ENCODE results near the gene PICK1.
"Not testable (repeated sequence)": the region's sequence is repeated elsewhere in the genome, so short reads cannot be mapped to it uniquely, and the experiment has no call there.

Gene PICK1

DNA sequence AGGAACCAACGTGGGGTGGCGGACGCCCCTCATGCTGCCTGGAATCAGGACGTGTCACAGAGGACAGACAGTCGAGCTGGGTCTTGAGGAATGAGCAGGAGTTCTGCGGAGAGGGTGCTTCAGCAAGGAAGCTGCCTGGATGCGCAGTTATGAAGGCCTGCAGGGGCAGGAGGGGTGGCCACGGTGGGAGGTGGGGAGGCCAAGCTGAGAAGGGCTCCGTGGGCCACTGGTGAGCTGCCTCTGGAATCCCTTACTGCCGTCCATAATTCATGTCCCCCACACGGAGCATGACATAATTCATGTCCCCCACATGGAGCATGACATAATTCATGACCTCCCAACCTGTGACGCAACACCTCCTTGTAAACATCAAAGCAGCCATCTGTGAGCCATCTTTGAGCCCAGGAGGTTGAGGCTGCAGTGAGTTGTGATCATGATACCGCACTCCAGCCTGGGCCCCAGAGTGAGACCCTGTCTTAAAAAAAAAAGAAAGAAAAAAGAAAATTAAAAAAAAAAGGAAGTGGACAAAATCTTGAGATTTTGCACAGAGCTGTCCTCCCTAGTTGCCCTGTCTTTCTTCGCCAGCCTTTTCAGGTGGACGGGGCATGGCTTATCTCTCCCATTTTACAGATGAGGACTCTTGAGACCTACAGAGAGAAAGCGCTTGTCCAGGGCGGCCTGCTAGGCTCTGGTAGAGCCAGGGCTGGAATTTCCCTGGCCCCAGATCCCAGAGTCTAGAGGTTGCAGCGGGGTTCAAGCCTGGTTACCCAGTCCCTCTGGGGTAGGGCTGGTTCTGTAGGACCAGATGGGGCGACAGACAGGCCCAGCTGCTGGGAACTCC lies 24.3 kb upstream of the PICK1 start:
- DNase-seq (ENCODE audit: low spot score) = no peak
- TF ChIP-seq, protein P1, sequence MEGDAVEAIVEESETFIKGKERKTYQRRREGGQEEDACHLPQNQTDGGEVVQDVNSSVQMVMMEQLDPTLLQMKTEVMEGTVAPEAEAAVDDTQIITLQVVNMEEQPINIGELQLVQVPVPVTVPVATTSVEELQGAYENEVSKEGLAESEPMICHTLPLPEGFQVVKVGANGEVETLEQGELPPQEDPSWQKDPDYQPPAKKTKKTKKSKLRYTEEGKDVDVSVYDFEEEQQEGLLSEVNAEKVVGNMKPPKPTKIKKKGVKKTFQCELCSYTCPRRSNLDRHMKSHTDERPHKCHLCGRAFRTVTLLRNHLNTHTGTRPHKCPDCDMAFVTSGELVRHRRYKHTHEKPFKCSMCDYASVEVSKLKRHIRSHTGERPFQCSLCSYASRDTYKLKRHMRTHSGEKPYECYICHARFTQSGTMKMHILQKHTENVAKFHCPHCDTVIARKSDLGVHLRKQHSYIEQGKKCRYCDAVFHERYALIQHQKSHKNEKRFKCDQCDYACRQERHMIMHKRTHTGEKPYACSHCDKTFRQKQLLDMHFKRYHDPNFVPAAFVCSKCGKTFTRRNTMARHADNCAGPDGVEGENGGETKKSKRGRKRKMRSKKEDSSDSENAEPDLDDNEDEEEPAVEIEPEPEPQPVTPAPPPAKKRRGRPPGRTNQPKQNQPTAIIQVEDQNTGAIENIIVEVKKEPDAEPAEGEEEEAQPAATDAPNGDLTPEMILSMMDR (IDR thresholded peaks at IDR 0.05; ENCODE audit: extremely low read depth, missing control alignments) = no peak

DNA sequence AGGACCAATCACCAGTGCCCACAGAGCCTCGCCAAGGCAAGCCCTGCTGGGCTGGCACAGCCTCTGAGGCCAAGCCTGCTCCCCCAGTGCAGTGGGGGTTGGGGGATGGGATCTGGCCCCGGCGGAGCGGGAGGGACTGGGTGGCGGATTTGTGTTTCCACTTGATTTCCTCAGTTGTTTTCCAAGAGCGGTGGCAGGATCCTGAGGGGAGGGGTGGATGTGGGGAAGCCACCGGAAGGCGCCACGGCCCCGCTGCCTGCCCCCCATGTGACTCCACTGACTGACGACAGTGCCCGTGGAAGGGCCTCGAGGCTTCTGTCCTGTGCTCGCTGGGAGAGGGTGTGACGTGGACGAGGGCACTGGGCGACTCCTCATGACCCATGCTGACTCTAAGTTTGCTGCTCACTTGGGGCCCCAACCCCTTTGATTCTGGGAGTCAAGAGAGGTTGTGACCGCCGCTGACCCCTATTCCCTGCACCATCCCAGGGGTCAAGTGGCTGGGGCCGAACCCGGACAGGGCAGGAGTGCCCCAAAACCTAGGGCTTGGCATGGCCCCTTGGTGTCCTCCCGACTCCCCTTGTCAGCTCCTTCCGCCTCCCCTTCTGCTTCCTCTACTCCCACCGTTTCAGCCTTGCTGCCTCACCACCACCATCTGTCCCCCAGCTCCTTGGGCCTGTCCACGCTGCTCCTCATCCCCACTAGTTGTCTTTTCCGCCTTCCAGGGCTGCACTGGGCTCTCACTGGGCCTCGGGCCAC lies 23.5 kb upstream of the PICK1 start:
- DNase-seq (ENCODE audit: low spot score) = no peak
- TF ChIP-seq, protein P1 (IDR thresholded peaks at IDR 0.05; ENCODE audit: extremely low read depth, missing control alignments) = no peak

DNA sequence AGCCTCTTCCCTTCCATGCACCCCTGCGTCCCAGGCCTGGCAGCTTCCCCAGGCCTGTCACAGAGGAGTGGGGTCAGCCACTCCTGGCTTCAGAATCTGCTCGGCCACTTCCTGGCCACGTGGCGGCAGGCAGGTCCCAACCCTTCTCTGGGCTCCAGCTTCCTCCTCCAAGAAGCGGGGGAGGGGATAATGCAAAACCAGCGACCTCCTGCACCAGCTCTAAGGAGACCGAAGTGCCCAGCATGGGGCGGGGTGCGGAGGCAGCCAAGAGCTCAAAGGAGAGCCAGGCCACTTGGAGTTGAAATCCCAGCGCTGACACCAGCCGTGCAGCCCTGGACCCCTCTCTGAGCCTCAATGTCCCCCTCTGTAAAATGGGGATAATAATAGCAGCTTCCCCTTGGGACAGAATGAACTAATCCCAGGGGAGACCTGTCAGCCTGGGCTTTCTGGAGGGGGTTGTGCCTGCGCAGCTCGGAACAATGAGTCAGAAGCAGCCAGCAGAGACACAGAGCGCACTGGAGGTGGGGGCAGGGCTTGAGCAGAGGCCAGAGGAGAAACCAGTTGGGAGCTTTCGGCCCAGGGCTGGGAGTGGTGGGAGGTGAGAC lies 22.8 kb upstream of the PICK1 start:
- TF ChIP-seq, protein P1 (IDR thresholded peaks at IDR 0.05; ENCODE audit: extremely low read depth, missing control alignments) = no peak
- no peak for DNase-seq (ENCODE audit: low spot score)

DNA sequence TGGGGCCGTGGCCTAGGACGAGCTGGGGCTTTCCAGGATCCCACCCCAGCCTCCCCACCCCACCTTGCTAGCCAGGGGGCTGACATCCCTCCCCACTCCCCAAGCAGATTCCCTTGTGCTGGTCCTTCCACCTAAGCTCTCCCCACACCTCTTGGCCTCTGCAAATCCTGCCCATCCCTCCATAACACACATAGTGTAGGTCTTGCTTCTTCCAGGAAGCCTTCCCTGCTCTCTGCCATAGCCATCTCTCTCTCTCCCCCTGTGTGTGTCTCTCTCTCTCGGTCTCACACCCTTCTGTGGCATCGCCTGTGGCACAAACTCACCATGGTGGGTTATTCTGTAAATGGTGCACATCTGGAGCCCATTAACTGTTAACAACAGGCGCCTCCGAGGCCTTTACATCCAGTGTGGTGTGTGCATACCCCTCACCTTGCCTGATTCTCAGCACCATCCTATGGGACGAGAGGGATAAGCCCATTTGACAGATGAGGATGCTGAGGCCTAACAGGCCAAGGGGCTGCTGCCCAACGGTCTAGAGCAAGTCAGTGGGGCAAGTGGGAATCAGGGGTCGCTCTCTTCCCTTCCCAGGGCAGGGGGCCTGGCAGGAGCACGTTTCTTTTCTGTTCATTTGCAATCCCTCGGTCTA lies 22.2 kb upstream of the PICK1 start:
- no peak for DNase-seq (ENCODE audit: low spot score)
- TF ChIP-seq, protein P1 (IDR thresholded peaks at IDR 0.05; ENCODE audit: extremely low read depth, missing control alignments) = no peak

DNA sequence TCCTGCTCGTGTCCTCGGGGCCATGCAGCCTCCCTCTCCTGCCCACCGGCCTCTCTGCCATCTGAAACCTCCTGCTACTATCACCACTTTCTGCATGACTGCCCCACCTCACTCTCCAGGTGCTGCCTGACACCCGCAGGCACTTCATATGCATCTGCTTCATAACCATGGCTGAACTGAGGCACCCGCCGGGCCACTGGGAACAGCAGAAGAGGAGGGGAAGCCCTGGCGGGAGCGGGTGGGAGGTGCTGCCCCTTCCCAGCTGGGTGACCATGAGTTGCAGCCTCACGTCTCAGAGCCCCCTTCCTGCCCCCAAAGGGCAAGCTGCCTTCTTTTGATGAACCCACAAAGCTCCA lies 21.7 kb upstream of the PICK1 start:
- DNase-seq (ENCODE audit: low spot score) = no peak
- TF ChIP-seq, protein P1 (IDR thresholded peaks at IDR 0.05; ENCODE audit: extremely low read depth, missing control alignments) = no peak

DNA sequence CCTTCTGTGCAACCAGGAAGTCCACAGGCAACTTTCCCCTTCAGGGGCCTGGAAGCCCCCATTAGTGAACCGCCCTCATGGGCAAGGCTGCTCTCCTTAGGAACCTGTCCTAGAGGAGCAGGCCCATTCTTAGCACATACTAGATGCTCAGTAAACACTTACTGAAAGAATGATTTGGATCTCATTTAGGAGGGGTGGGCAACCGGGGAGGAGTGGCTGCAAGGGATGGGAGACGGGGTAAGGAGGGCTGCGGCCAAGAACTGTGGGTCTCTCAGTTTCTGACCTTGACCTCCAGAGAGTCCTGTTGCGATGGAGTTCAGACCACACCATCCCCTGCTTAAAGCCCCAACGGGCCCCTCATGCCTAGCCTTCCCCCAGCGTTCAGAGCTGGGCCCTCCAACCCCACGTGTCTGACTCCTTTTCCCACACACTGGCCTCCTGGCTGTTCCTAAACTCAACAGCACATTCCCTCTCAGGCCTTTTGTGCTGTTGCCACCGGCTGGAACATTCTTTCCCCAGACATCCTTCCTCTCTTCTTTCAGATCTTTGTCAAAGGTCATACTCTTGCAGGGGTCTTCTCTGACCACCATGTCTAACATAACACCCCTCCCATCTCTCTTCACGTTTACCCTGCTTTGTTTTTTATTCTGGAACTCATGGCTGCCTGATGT lies 20.7 kb upstream of the PICK1 start:
- TF ChIP-seq, protein P1 (IDR thresholded peaks at IDR 0.05; ENCODE audit: extremely low read depth, missing control alignments) = no peak
- DNase-seq (ENCODE audit: low spot score) = no peak

DNA sequence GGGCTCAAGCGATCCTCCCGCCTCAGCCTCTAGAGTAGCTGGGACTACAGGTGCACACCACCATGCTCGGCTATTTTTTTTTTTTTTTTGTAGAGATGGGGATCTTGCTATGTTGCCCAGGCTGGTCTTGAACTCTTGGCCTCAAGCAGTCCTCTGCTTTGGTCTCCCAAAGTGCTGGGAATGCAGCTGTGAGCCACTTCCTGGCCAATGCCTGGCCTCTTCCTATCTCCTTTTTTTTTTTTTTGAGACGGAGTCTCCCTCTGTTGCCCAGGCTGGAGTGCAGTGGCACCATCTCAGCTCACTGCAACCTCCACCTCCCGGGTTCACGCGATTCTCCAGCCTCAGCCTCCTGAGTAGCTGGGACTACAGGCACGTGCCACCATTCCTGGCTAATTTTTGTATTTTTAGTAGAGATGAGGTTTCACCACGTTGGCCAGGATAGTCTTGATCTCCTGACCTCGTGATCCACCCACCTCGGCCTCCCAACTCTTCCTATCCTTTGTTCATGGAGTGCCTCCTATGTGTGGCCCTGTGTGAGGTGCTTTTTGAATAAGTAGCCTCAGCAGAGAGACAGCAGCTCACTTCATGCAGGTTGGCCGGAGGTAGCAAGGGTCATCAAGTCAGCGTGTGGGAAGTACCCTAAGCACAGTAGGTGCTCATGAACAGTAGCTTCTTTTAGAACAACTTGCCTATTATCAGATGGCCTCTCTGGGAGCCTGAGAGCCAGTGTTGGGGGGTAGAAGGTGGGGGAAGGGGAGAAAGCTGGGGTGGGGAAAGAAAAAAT lies 19.6 kb upstream of the PICK1 start:
- not testable (repeated sequence) for DNase-seq (ENCODE audit: low spot score)

Data from GM20000 (cell line).